HepG2 (cell line): ENCODE data around the gene NLRC5. TPM values are rescaled to one million over a fixed set of nuclear protein-coding genes. Genes with fewer than 3 reads are reported as not detected.

ENCODE experiments used
- ARNTL ChIP-seq: sonication (generic); formaldehyde crosslinking; IDR thresholded peaks from 2 replicates; pipeline ENCODE4 v1.4.0; 2020; ENCODE audit warnings: mild to moderate bottlenecking, missing genetic modification reagents
- DRAP1 ChIP-seq: IDR thresholded peaks from 2 replicates; pipeline ENCODE4 v1.6.1; 2016; ENCODE audit warnings: missing genetic modification reagents, missing compliant biosample characterization
- FLYWCH1 ChIP-seq: sonication (generic); formaldehyde crosslinking; IDR thresholded peaks from 2 replicates; pipeline ENCODE4 v1.8.1; 2023; ENCODE audit warnings: mild to moderate bottlenecking, missing genetic modification reagents
- KLF6 ChIP-seq: IDR thresholded peaks from 2 replicates; pipeline ENCODE4 v1.8.0; 2016; ENCODE audit warnings: missing biosample characterization, missing genetic modification reagents
- MIER2 ChIP-seq: IDR thresholded peaks from 2 replicates; pipeline ENCODE4 v1.6.1; 2016; ENCODE audit warnings: missing biosample characterization, missing genetic modification reagents
- MTERF4 ChIP-seq: sonication (generic); formaldehyde crosslinking; IDR thresholded peaks from 2 replicates; pipeline ENCODE4 v1.8.0; 2023; ENCODE audit warnings: mild to moderate bottlenecking, missing genetic modification reagents
- NFYC ChIP-seq: IDR thresholded peaks from 2 replicates; pipeline ENCODE4 v1.6.1; 2016; ENCODE audit warnings: missing genetic modification reagents, missing compliant biosample characterization
- RBM39 ChIP-seq: fragments of 200-400 bp; formaldehyde crosslinking; IDR thresholded peaks from one replicate; pipeline ENCODE4 v1.6.1; 2018; ENCODE audit warnings: antibody characterized with exemption, mild to moderate bottlenecking, low read depth, low read length; ENCODE audit not compliant: poor library complexity, severe bottlenecking
- ZFP1 ChIP-seq: IDR thresholded peaks from 2 replicates; pipeline ENCODE4 v1.6.1; 2016
- ZNF562 ChIP-seq: sonication (generic); formaldehyde crosslinking; IDR thresholded peaks from 2 replicates; pipeline ENCODE4 v1.8.0; 2022; ENCODE audit warnings: missing genetic modification reagents, borderline replicate concordance
- ZNF746 ChIP-seq: sonication (generic); formaldehyde crosslinking; IDR thresholded peaks from 2 replicates; pipeline ENCODE4 v1.8.0; 2022; ENCODE audit warnings: mild to moderate bottlenecking, missing genetic modification reagents
- ZNF782 ChIP-seq: sonication (generic); formaldehyde crosslinking; IDR thresholded peaks from 2 replicates; pipeline ENCODE4 v1.4.0; 2020; ENCODE audit warnings: missing genetic modification reagents, mild to moderate bottlenecking, borderline replicate concordance
- polyA plus RNA-seq, 8 experiments: library from polyadenylated mRNA; depleted of rRNA in 3 of 8; stranded (reverse) in 7 of 8; unstranded in 1 of 8; fragments of >200 nt; fragmentation: Illumina TruSeq in 4 of 8; extraction: Trizol in 4 of 8; gene quantifications; 2 replicates each; pipeline versions ENCODE4 v1.2.1 to v1.2.3, GENCODE V29; 2011 to 2016; ENCODE audit warnings: low read depth in 4 of 8, missing spikeins in 1 of 8, mixed read lengths in 1 of 8; ENCODE audit not compliant: insufficient read depth in 1 of 8
- total RNA-seq, 5 experiments: library from RNA; depleted of rRNA; stranded (reverse); fragments of >200 nt; fragmentation: Illumina TruSeq; extraction: Trizol; gene quantifications; 2 replicates each; pipeline ENCODE4 v1.2.3, GENCODE V29; 2016; ENCODE audit warnings: low read depth in 1 of 5
- TF ChIP-seq, protein P1 (sequence below), 2 experiments: sonication (generic) in 1 of 2; formaldehyde crosslinking in 1 of 2; IDR thresholded peaks; 2 replicates each; pipeline versions ENCODE4 v1.4.0 to v1.6.1; 2018 to 2020; ENCODE audit warnings: missing genetic modification reagents in 2 of 2, borderline replicate concordance in 1 of 2, low read depth in 1 of 2, mild to moderate bottlenecking in 1 of 2, missing biosample characterization in 1 of 2
- TF ChIP-seq, protein P2 (sequence below): sonication (generic); formaldehyde crosslinking; IDR thresholded peaks from 2 replicates; pipeline ENCODE4 v1.4.0; 2020; ENCODE audit warnings: missing genetic modification reagents
- TF ChIP-seq, protein P3 (sequence below): sonication (generic); formaldehyde crosslinking; IDR thresholded peaks from 2 replicates; pipeline ENCODE4 v1.8.1; 2022; ENCODE audit warnings: mild to moderate bottlenecking, missing genetic modification reagents
- TF ChIP-seq, protein P4 (sequence below): sonication (generic); formaldehyde crosslinking; IDR thresholded peaks from 2 replicates; pipeline ENCODE4 v1.5.0; 2020; ENCODE audit warnings: mild to moderate bottlenecking, missing genetic modification reagents
- TF ChIP-seq, protein P5 (sequence below): IDR thresholded peaks from 2 replicates; pipeline ENCODE4 v1.6.1; 2012; ENCODE audit warnings: low read depth, low read length, improper control_type of control experiment

The NLRC5 gene
- total and polyA plus RNA-seq, 2 of the 13 experiments (the other 11 are each of a cell fraction or from before 2014, with no cell fraction given), result 6.3 to 12.7 TPM

GRCh38 chr16:56988948-56989945, at the start of gene NLRC5 (continued):
- TF ChIP-seq, protein P1, sequence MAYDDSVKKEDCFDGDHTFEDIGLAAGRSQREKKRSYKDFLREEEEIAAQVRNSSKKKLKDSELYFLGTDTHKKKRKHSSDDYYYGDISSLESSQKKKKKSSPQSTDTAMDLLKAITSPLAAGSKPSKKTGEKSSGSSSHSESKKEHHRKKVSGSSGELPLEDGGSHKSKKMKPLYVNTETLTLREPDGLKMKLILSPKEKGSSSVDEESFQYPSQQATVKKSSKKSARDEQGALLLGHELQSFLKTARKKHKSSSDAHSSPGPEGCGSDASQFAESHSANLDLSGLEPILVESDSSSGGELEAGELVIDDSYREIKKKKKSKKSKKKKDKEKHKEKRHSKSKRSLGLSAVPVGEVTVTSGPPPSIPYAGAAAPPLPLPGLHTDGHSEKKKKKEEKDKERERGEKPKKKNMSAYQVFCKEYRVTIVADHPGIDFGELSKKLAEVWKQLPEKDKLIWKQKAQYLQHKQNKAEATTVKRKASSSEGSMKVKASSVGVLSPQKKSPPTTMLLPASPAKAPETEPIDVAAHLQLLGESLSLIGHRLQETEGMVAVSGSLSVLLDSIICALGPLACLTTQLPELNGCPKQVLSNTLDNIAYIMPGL (CRISPR knock-in tag; IDR thresholded peaks at IDR 0.05; ENCODE audit: borderline replicate concordance in 1 of 2, low read depth in 1 of 2), result peak in 1 of 2 experiments; percentile 56; a peak in 2 of 4 replicates
- peak; percentile 56; the same call in 1 of the 2 replicates for TF ChIP-seq ARNTL (CRISPR knock-in tag)
- no peak for TF ChIP-seq FLYWCH1 (CRISPR knock-in tag)
- TF ChIP-seq, protein P2, sequence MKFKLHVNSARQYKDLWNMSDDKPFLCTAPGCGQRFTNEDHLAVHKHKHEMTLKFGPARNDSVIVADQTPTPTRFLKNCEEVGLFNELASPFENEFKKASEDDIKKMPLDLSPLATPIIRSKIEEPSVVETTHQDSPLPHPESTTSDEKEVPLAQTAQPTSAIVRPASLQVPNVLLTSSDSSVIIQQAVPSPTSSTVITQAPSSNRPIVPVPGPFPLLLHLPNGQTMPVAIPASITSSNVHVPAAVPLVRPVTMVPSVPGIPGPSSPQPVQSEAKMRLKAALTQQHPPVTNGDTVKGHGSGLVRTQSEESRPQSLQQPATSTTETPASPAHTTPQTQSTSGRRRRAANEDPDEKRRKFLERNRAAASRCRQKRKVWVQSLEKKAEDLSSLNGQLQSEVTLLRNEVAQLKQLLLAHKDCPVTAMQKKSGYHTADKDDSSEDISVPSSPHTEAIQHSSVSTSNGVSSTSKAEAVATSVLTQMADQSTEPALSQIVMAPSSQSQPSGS (CRISPR knock-in tag), result no peak
- no peak for TF ChIP-seq ZNF782
- no peak for TF ChIP-seq MTERF4 (CRISPR knock-in tag)
- 0 out of 2 replicates have a peak, but pooled peaks have one; percentile 19 for TF ChIP-seq DRAP1 (CRISPR knock-in tag)
- TF ChIP-seq ZFP1 (CRISPR knock-in tag), result no peak
- peak; percentile 79 for TF ChIP-seq KLF6
- TF ChIP-seq ZNF562 (CRISPR knock-in tag), result no peak
- TF ChIP-seq, protein P3, sequence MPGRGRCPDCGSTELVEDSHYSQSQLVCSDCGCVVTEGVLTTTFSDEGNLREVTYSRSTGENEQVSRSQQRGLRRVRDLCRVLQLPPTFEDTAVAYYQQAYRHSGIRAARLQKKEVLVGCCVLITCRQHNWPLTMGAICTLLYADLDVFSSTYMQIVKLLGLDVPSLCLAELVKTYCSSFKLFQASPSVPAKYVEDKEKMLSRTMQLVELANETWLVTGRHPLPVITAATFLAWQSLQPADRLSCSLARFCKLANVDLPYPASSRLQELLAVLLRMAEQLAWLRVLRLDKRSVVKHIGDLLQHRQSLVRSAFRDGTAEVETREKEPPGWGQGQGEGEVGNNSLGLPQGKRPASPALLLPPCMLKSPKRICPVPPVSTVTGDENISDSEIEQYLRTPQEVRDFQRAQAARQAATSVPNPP (CRISPR knock-in tag), result no peak
- TF ChIP-seq, protein P4, sequence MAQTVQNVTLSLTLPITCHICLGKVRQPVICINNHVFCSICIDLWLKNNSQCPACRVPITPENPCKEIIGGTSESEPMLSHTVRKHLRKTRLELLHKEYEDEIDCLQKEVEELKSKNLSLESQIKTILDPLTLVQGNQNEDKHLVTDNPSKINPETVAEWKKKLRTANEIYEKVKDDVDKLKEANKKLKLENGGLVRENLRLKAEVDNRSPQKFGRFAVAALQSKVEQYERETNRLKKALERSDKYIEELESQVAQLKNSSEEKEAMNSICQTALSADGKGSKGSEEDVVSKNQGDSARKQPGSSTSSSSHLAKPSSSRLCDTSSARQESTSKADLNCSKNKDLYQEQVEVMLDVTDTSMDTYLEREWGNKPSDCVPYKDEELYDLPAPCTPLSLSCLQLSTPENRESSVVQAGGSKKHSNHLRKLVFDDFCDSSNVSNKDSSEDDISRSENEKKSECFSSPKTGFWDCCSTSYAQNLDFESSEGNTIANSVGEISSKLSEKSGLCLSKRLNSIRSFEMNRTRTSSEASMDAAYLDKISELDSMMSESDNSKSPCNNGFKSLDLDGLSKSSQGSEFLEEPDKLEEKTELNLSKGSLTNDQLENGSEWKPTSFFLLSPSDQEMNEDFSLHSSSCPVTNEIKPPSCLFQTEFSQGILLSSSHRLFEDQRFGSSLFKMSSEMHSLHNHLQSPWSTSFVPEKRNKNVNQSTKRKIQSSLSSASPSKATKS (CRISPR knock-in tag), result no peak
- no peak for TF ChIP-seq NFYC
- TF ChIP-seq, protein P5, sequence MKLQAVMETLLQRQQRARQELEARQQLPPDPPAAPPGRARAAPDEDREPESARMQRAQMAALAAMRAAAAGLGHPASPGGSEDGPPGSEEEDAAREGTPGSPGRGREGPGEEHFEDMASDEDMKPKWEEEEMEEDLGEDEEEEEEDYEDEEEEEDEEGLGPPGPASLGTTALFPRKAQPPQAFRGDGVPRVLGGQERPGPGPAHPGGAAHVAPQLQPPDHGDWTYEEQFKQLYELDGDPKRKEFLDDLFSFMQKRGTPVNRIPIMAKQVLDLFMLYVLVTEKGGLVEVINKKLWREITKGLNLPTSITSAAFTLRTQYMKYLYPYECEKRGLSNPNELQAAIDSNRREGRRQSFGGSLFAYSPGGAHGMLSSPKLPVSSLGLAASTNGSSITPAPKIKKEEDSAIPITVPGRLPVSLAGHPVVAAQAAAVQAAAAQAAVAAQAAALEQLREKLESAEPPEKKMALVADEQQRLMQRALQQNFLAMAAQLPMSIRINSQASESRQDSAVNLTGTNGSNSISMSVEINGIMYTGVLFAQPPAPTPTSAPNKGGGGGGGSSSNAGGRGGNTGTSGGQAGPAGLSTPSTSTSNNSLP, result no peak
- TF ChIP-seq ZNF746, result peak; percentile 22; the same call in 1 of the 2 replicates
- TF ChIP-seq MIER2 (CRISPR knock-in tag), result no peak
- TF ChIP-seq RBM39, result peak; percentile 39
